HG03354 (cell line): ENCODE measurements around the gene PPP3R1.

Experiments
- ATAC-seq: cut with Tn5 transposase; IDR thresholded peaks from one replicate; pipeline ENCODE4 v1.9.1; 2021; ENCODE audit warnings: mild to moderate bottlenecking; ENCODE audit not compliant: unreplicated experiment, poor library complexity, severe bottlenecking

Gene PPP3R1

GRCh38 chr2:68163641-68164040 is 88.7 kb downstream of the PPP3R1 start:
- no peak for ATAC-seq

- no peak for ATAC-seq
These were observed 94.2 kb downstream of the PPP3R1 start for GRCh38 chr2:68158134-68158447.

GRCh38 chr2:68157402-68158133 is 94.8 kb downstream of the PPP3R1 start, which contains the start of gene PNO1:
PNO1 (plus strand) TSS chr2:68157888; CDS start chr2:68157935, 47 bp downstream.
- peak; percentile 92 for ATAC-seq

GRCh38 chr2:68157002-68157401 is 95.3 kb downstream of the PPP3R1 start:
- peak; percentile 39 for ATAC-seq

- no peak for ATAC-seq
These were observed 95.9 kb downstream of the PPP3R1 start for GRCh38 chr2:68156419-68156818.

GRCh38 chr2:68155618-68156017 is 96.7 kb downstream of the PPP3R1 start:
- ATAC-seq: no peak

- no peak for ATAC-seq
These were observed 99.5 kb downstream of the PPP3R1 start for GRCh38 chr2:68152681-68153347.

GRCh38 chr2:68151037-68151436 is 101.3 kb downstream of the PPP3R1 start:
- ATAC-seq: no peak

- ATAC-seq: no peak
These were observed 110.5 kb downstream of the PPP3R1 start for GRCh38 chr2:68141875-68142274.

- ATAC-seq: no peak
These were observed 116.6 kb downstream of the PPP3R1 start for GRCh38 chr2:68135448-68136320.

GRCh38 chr2:68134554-68134953 is 117.8 kb downstream of the PPP3R1 start:
- no peak for ATAC-seq

- no peak for ATAC-seq
These were observed 118.2 kb downstream of the PPP3R1 start for GRCh38 chr2:68134120-68134519.
